Measurements from ENCODE around the gene COG2. TPM values are rescaled to one million over a fixed set of nuclear protein-coding genes. Genes with fewer than 3 reads are reported as not detected.
"Not testable (repeated sequence)": the region's sequence is repeated elsewhere in the genome, so short reads cannot be mapped to it uniquely, and the experiment has no call there.

Gene COG2
- polyA plus RNA-seq (2013, experiment 1 of 2): 23.6 TPM
- 24.8 TPM for polyA plus RNA-seq (2013, experiment 2 of 2)

- 0 to 1% methylated on average over 34 to 57 of the region's 62 CpGs for WGBS, 2 experiments (ENCODE audit: insufficient coverage in 2 of 2)
- H3K4me1 ChIP-seq (ENCODE audit: control insufficient read depth, insufficient read depth, low read length, poor library complexity, severe bottlenecking): peaks cover 18% of the 10 kb centered on the region
- peaks cover 19% of the 10 kb centered on the region for H3K36me3 ChIP-seq (ENCODE audit: control insufficient read depth, insufficient read depth, low read length)
- peak within 1 kb of the TSS; percentile 77 for H3K27ac ChIP-seq (ENCODE audit: low read depth, low read length, severe bottlenecking)
- no peaks in the 10 kb centered on the region for H3K9me3 ChIP-seq (ENCODE audit: control insufficient read depth, low read length)
- peak within 1 kb of the TSS; percentile 79 for H3K4me3 ChIP-seq (ENCODE audit: extremely low read depth, insufficient read depth, low read length, poor library complexity, severe bottlenecking)
These were observed at the start of gene COG2 for GRCh38 chr1:230642263-230642959. Gene COG2, plus strand, starts transcription at chr1:230642481. Its CDS starts 126 bp downstream, at chr1:230642607.

DNA sequence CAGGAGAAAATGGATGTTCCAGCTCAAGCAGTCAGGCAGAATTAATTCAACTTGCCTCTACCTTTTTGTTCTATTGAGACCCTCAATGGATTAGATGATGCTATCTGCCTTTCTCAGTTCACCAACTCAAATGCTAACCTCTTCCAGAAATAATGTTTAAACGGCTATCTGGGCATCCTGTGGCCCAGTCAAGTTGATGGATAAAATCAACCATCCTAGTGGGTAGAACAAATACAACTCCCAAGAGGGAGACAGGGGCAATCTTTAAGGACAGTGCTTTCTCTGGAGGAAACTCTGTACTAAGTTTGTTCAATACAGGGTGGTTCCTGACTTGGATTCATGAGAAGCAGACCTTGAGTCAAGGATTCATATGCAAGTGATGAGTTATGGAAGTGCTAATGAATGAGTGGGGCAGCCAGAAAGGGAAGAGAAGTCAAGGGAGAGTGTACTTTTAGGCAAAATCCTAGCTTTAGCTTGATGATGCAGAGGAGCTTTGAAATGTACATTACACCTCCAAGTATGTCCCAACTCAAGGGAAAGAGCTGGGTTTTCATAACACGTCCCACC lies 49.4 kb upstream of the COG2 start:
- WGBS, 2 experiments (ENCODE audit: insufficient coverage in 2 of 2): no CpG with 5 or more reads among the region's 2 CpGs
- Histone ChIP-seq H3K36me3 (ENCODE audit: control insufficient read depth, insufficient read depth, low read length) (no peaks in the 10 kb centered on the region), H3K4me1 (ENCODE audit: control insufficient read depth, insufficient read depth, low read length, poor library complexity, severe bottlenecking) (no peaks in the 10 kb centered on the region), H3K9me3 (ENCODE audit: control insufficient read depth, low read length) (no peaks in the 10 kb centered on the region), H3K4me3 (ENCODE audit: extremely low read depth, insufficient read depth, low read length, poor library complexity, severe bottlenecking) (no peak overlapping the region), H3K27ac (ENCODE audit: low read depth, low read length, severe bottlenecking) (no peak overlapping the region)

DNA sequence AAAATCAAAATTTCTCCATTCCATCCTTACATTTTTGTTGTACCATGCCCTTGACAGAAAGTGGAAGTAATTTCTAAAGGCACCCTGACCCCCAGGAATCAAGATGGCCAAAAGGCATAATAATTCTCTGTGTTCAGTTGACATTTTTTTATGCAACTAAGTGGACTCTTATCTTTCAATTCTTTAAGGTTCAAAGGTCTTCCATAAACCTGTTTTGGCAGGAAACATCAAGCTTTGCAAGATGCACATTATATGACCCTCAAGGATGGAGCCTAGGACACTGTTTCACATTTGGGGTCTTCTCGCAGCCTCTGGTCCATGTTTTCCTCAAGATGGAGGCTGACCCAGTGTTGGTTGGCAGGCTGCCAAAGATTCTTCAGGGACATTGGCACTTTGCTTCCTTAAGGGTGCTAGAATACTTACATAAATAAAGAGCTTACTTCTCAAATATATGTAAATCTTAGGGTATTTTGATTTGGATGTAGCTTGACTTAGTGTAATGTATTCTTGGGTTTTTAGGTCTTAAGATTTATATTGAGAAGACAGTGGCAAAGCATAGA lies 48.0 kb upstream of the COG2 start:
- no peaks in the 10 kb centered on the region for H3K36me3 ChIP-seq (ENCODE audit: control insufficient read depth, insufficient read depth, low read length)
- H3K9me3 ChIP-seq (ENCODE audit: control insufficient read depth, low read length): no peaks in the 10 kb centered on the region
- no peaks in the 10 kb centered on the region for H3K4me1 ChIP-seq (ENCODE audit: control insufficient read depth, insufficient read depth, low read length, poor library complexity, severe bottlenecking)
- no peak overlapping the region for H3K27ac ChIP-seq (ENCODE audit: low read depth, low read length, severe bottlenecking)
- no peak overlapping the region for H3K4me3 ChIP-seq (ENCODE audit: extremely low read depth, insufficient read depth, low read length, poor library complexity, severe bottlenecking)
- 86 to 100% methylated on average over 1 of the region's 1 CpG for WGBS, 2 experiments (ENCODE audit: insufficient coverage in 2 of 2)

GRCh38 chr1:230595181-230595580 lies 47.1 kb upstream of the COG2 start:
- Histone ChIP-seq H3K36me3 (ENCODE audit: control insufficient read depth, insufficient read depth, low read length) (no peaks in the 10 kb centered on the region), H3K27ac (ENCODE audit: low read depth, low read length, severe bottlenecking) (no peak overlapping the region), H3K4me3 (ENCODE audit: extremely low read depth, insufficient read depth, low read length, poor library complexity, severe bottlenecking) (no peak overlapping the region), H3K4me1 (ENCODE audit: control insufficient read depth, insufficient read depth, low read length, poor library complexity, severe bottlenecking) (no peaks in the 10 kb centered on the region), H3K9me3 (ENCODE audit: control insufficient read depth, low read length) (peaks cover 3% of the 10 kb centered on the region)
- 83 to 89% methylated on average over 1 to 2 of the region's 2 CpGs for WGBS, 2 experiments (ENCODE audit: insufficient coverage in 2 of 2)

GRCh38 chr1:230596306-230596705 lies 46.0 kb upstream of the COG2 start:
- WGBS, 2 experiments (ENCODE audit: insufficient coverage in 2 of 2): 78 to 80% methylated on average over 2 of the region's 2 CpGs
- Histone ChIP-seq H3K27ac (ENCODE audit: low read depth, low read length, severe bottlenecking) (no peak overlapping the region), H3K4me3 (ENCODE audit: extremely low read depth, insufficient read depth, low read length, poor library complexity, severe bottlenecking) (no peak overlapping the region), H3K9me3 (ENCODE audit: control insufficient read depth, low read length) (peaks cover 4% of the 10 kb centered on the region), H3K4me1 (ENCODE audit: control insufficient read depth, insufficient read depth, low read length, poor library complexity, severe bottlenecking) (no peaks in the 10 kb centered on the region), H3K36me3 (ENCODE audit: control insufficient read depth, insufficient read depth, low read length) (no peaks in the 10 kb centered on the region)

GRCh38 chr1:230598745-230599144 lies 43.5 kb upstream of the COG2 start:
- peaks cover 4% of the 10 kb centered on the region for H3K9me3 ChIP-seq (ENCODE audit: control insufficient read depth, low read length)
- no peaks in the 10 kb centered on the region for H3K36me3 ChIP-seq (ENCODE audit: control insufficient read depth, insufficient read depth, low read length)
- H3K27ac ChIP-seq (ENCODE audit: low read depth, low read length, severe bottlenecking): no peak overlapping the region
- no peaks in the 10 kb centered on the region for H3K4me1 ChIP-seq (ENCODE audit: control insufficient read depth, insufficient read depth, low read length, poor library complexity, severe bottlenecking)
- H3K4me3 ChIP-seq (ENCODE audit: extremely low read depth, insufficient read depth, low read length, poor library complexity, severe bottlenecking): no peak overlapping the region

DNA sequence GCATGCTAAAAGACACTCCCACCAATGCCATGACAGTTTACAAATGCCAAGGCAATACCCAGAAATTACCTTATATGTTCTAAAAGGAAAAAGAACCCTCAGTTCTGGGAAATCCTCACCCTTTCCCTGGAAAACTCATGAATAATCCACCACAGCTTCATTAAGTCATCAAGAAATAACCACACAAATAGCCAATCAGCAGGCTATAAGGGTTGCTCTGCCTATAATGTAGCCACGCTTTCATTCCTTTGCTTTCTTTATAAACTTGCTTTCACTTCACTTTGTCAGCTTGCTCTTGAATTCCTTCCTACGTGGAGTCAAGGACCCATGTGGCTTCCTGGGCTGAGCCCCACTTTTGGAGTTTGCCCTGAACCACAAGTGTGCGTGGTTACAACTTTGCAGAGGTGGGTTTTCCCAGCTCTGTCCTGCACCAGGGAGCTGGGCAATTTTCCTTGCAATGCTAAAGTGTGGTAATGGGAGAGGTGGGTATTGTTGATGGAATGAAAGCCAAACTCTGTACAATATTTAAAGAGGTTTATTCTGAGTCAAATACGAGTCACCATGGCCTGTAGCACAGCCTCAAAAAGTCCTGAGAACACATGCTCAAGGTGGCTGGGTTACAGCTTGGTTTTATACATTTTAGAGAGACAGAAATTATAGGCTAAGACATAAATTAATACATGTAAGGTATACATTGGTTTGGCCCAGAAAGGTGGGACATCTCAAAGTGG lies 42.2 kb upstream of the COG2 start:
- Histone ChIP-seq H3K27ac (ENCODE audit: low read depth, low read length, severe bottlenecking) (no peak overlapping the region), H3K36me3 (ENCODE audit: control insufficient read depth, insufficient read depth, low read length) (no peaks in the 10 kb centered on the region), H3K4me1 (ENCODE audit: control insufficient read depth, insufficient read depth, low read length, poor library complexity, severe bottlenecking) (no peaks in the 10 kb centered on the region), H3K9me3 (ENCODE audit: control insufficient read depth, low read length) (peaks cover 4% of the 10 kb centered on the region), H3K4me3 (ENCODE audit: extremely low read depth, insufficient read depth, low read length, poor library complexity, severe bottlenecking) (no peak overlapping the region)
- 85 to 90% methylated on average over 4 of the region's 4 CpGs for WGBS, 2 experiments (ENCODE audit: insufficient coverage in 2 of 2)

DNA sequence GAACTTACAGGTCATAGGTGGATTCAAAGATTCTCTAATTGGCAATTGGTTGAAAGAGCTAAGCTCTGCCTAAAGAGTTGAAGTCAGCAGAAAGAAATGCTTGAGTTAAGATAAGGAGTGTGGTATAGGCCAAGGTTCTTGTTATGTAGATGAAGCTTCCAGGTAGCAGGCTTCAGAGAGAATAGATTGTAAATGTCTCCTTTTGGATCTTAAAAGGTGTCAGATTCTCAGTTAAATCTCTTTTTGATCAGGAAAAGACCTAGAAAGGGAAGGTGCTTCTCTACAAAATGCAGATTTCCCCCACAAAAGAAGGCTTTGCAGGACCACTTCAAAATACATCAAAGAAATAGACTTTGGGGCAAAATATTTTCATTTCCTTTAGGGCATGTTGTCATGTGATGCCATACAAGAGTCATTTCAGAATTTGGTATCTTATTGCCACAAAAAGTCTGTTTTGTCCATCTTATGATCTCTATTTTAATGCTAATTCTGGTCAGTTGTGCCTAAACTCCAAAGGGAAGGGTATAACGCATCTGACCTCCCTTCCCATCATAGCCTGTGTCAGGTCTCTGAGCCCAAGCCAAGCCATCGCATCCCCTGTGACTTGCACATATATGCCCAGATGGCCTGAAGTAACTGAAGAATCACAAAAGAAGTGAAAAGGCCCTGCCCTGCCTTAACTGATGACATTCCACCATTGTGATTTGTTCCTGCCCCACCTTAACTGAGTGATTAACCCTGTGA lies 41.5 kb upstream of the COG2 start:
- no CpG with 5 or more reads among the region's 2 CpGs for WGBS, 2 experiments (ENCODE audit: insufficient coverage in 2 of 2)
- H3K4me1 ChIP-seq (ENCODE audit: control insufficient read depth, insufficient read depth, low read length, poor library complexity, severe bottlenecking); H3K9me3 ChIP-seq (ENCODE audit: control insufficient read depth, low read length): not testable (repeated sequence)

DNA sequence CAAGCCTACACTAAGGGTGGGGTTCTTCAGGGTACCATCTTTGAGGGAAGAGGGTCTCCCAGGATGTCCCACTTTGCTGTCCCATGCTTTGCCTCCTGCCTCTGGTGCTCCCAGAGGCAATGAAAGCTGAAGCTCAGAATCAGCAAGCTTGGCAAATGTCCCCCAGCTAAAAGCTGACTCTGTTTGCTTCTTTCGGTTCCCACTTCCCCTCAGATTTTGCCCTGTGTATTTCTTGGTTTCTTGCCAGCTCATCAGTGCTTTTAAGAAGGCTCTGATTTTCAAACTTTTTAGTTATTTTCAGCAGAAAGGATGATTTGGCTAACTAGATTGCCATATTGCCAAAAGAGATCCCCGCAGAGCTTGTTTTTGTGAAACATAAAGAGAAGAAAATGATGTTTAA lies 33.1 kb upstream of the COG2 start:
- WGBS, 2 experiments (ENCODE audit: insufficient coverage in 2 of 2): 94 to 100% methylated on average over 2 of the region's 2 CpGs
- no peaks in the 10 kb centered on the region for H3K36me3 ChIP-seq (ENCODE audit: control insufficient read depth, insufficient read depth, low read length)

More for the DNA sequence above, 41.5 kb upstream of the COG2 start:
- H3K36me3 ChIP-seq (ENCODE audit: control insufficient read depth, insufficient read depth, low read length); H3K27ac ChIP-seq (ENCODE audit: low read depth, low read length, severe bottlenecking); H3K4me3 ChIP-seq (ENCODE audit: extremely low read depth, insufficient read depth, low read length, poor library complexity, severe bottlenecking): not testable (repeated sequence)

DNA sequence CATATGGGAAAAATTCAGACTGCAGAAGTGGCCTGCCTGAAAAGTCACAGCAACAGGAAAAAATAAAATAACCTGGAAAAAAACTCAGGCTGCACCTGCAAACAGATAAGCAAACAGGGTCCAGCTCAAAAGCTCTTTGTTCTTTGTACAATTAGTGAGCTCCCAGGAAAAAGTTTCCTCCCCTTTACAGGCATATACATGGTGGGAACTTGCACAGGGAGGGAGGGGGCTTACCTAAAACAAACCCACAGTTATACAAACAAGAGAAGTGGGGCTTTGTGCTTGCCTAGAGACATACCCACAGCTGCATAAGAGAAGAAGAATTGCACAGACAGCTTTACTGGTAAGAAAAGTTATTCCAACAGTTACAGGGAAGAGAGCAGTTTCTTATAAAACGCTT lies 31.7 kb upstream of the COG2 start:
- Histone ChIP-seq H3K4me3 (ENCODE audit: extremely low read depth, insufficient read depth, low read length, poor library complexity, severe bottlenecking) (no peak overlapping the region), H3K4me1 (ENCODE audit: control insufficient read depth, insufficient read depth, low read length, poor library complexity, severe bottlenecking) (no peaks in the 10 kb centered on the region), H3K36me3 (ENCODE audit: control insufficient read depth, insufficient read depth, low read length) (no peaks in the 10 kb centered on the region), H3K9me3 (ENCODE audit: control insufficient read depth, low read length) (no peaks in the 10 kb centered on the region), H3K27ac (ENCODE audit: low read depth, low read length, severe bottlenecking) (no peak overlapping the region)
- 80 to 100% methylated on average over 1 of the region's 1 CpG for whole genome bisulfite sequencing, 2 experiments (ENCODE audit: insufficient coverage in 2 of 2)

More for the DNA sequence above, 33.1 kb upstream of the COG2 start:
- no peak overlapping the region for H3K4me3 ChIP-seq (ENCODE audit: extremely low read depth, insufficient read depth, low read length, poor library complexity, severe bottlenecking)
- H3K9me3 ChIP-seq (ENCODE audit: control insufficient read depth, low read length): no peaks in the 10 kb centered on the region
- no peaks in the 10 kb centered on the region for H3K4me1 ChIP-seq (ENCODE audit: control insufficient read depth, insufficient read depth, low read length, poor library complexity, severe bottlenecking)
- H3K27ac ChIP-seq (ENCODE audit: low read depth, low read length, severe bottlenecking): no peak overlapping the region
